ENCODE data around the gene FFAR2.

Gene FFAR2

DNA sequence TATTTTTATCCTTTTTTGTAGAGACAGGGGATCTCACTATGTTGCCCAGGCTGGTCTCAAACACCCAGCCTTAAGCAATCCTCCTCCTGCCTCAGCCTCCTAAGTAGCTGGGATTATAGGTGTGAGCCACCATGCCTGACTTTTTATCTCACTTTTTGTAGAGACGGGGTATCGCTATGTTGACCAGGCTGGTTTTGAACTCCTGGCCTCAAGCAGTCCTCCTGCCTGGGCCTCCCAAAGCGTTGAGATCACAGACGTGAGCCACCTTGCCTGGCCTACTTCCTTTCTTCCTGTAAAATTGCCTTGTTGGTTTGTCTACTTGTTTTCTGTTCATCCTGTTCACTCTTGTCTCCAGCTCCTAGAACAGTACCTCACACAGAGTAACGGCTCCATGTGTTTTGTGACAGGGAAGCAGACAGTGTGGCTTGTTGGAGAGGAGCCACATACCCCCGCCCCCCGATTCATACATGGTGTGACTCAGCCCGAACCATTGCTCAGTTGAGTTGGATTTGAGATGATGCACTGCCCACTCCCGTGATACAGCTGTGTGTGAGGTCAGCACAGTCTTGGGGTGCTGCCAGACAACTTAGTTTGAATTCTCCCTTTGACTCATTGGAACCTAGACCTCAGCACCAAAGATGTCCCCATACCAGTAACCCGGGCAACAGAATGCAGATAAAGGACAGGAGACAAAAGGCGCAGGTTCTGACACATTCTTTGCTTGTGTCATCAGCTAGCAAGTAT lies 43.0 kb upstream of the FFAR2 start:
- TF ChIP-seq, protein P1, sequence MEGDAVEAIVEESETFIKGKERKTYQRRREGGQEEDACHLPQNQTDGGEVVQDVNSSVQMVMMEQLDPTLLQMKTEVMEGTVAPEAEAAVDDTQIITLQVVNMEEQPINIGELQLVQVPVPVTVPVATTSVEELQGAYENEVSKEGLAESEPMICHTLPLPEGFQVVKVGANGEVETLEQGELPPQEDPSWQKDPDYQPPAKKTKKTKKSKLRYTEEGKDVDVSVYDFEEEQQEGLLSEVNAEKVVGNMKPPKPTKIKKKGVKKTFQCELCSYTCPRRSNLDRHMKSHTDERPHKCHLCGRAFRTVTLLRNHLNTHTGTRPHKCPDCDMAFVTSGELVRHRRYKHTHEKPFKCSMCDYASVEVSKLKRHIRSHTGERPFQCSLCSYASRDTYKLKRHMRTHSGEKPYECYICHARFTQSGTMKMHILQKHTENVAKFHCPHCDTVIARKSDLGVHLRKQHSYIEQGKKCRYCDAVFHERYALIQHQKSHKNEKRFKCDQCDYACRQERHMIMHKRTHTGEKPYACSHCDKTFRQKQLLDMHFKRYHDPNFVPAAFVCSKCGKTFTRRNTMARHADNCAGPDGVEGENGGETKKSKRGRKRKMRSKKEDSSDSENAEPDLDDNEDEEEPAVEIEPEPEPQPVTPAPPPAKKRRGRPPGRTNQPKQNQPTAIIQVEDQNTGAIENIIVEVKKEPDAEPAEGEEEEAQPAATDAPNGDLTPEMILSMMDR (IDR thresholded peaks at IDR 0.05; ENCODE audit: low read depth, low read length): no peak
- H3K4me3 ChIP-seq (ENCODE audit: low read depth, low read length): no peak overlapping the region

DNA sequence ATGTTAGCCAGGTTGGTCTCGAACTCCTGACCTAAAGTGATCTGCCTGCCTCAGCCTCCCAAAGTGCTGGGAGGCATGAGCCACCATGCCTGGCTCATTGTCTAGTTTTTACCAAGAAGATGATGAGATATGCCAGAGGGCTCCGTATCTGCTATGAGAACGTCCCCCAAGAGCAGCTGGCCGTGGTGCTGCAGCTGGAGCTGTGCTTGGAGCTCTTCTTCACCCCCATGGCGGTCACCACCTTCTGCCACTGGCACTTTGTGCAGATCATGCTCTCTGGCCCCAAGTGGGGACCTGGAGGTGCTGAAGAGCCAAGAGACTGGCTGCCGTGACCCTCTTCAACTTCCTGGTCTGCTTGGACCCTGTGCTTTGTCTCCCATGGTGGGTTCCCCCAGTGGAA lies 40.4 kb upstream of the FFAR2 start:
- TF ChIP-seq, protein P1 (IDR thresholded peaks at IDR 0.05; ENCODE audit: low read depth, low read length): no peak

DNA sequence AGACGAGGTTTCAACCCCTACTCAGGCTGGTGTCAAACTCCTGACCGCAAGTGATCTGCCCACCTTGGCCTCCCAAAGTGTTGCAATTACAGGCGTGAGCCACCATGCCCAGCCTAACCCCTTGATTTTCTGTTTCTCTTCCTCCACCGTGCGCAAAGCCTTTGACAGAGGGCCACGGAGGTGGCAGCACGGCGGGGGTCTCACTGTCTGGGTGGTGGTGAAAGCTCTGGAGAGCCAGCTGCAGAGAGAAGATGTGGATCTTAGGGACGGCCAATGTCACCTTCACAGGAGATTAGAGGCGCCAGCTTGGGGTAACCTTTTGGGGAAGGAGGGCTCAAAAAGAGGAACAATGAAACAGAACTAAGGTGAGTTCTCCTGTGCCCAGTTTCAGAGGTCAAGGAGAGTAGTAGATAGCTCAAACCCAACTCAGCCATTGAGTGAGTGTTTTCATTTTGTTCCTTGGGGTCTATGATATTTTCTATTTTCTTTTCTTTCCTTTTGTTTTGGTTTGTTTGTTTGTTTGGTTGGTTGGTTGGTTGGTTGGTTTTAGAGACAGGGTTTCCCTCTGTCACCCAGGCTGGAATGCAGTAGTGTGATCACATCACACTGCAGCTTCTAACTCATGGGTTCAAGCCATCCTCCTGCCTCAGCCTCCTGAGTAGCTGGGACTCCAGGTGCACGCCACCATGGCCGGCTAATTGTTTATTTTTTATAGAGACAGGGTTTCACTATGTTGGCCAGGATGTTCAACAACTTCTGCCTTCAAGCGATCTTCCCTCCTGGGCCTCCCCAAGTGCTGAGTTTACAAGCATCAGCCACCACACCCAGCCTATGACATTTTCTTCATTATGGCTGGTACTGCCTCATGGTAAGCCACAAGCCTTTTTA lies 39.5 kb upstream of the FFAR2 start:
- no peak overlapping the region for H3K4me3 ChIP-seq (ENCODE audit: low read depth, low read length)
- TF ChIP-seq, protein P1 (IDR thresholded peaks at IDR 0.05; ENCODE audit: low read depth, low read length): no peak

More for the DNA sequence above, 40.4 kb upstream of the FFAR2 start:
- H3K4me3 ChIP-seq (ENCODE audit: low read depth, low read length): no peak overlapping the region

DNA sequence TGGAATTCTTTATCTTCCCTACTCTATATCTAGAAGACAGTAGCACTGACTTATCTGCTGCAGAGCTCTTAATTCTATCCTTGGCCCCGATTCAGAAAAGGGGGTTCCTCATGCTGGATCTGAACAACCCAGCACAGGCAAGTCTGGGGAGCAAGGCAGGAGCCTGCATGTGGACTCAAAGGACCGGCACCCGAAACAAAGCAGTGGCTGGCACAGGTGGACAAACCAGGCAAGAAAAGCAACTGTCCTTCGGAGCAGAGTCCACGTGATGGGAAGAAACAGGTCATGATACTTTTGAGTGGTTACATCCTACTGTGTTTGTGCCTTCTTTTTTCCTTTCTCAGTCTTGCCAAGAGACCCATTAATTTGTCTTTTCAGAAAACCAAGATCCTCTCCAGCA lies 38.9 kb upstream of the FFAR2 start:
- TF ChIP-seq, protein P1 (IDR thresholded peaks at IDR 0.05; ENCODE audit: low read depth, low read length): no peak
- H3K4me3 ChIP-seq (ENCODE audit: low read depth, low read length): no peak overlapping the region

DNA sequence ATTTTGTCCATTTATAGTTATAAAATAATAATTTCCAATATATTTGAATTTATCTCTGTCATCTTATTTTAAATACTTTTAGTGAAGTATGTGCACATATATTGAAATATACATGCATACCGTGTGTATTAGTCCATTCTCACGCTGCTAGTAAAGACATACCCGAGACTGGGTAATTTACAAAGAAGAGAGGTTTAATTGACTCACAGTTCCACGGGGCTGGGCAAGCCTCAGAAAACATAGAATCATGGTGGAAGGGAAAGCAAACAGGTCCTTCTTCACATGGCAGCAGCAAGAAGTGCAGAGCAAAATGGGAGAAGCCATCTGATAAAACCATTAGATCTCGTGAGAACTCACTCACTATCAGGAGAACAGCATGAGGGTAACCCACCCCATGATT lies 37.6 kb upstream of the FFAR2 start:
- H3K4me3 ChIP-seq (ENCODE audit: low read depth, low read length): no peak overlapping the region
- TF ChIP-seq, protein P1 (IDR thresholded peaks at IDR 0.05; ENCODE audit: low read depth, low read length): no peak

DNA sequence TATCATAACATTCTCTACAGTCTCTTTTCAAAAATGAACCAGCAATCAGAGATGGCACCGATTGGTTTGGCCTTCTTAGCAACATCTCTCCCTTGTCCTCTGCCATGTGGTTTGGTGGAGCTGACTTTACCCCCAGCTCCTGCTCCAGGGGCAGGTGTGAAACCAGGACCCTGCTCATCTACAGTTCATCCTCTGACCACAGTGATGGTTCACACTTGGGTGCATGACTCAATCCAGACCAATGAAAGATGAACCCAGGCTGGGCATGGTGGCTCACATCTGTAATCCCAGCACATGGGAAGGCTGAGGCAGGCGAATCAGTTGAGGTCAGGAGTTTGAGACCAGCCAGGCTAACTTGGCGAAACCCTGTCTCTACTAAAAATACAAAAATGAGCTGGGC lies 33.6 kb upstream of the FFAR2 start:
- TF ChIP-seq, protein P1 (IDR thresholded peaks at IDR 0.05; ENCODE audit: low read depth, low read length): no peak
- no peak overlapping the region for H3K4me3 ChIP-seq (ENCODE audit: low read depth, low read length)

DNA sequence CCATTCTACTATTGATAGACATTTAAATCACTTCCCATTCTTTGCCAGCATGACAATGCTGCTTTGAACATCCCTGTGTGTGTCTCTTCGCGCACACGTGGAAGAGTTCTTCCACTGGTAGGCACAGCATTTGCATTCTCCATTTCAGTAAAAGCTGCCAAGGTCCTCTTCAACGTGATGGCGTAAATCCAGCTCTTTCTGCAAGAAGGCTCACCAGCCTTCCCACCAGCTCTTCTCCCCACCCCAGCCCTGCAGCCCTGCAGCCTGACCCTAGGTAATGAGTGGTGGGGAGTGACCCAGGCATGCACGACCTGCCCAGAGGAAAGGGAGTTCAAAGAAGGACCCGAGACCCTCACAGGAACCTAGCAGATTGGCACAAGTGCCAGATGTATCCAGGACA lies 31.7 kb upstream of the FFAR2 start:
- H3K4me3 ChIP-seq (ENCODE audit: low read depth, low read length): no peak overlapping the region
- TF ChIP-seq, protein P1 (IDR thresholded peaks at IDR 0.05; ENCODE audit: low read depth, low read length): no peak

Data from WI38 (cell line).